Superior temporal gyrus (tissue), 1 donor: ENCODE results near the gene DDX39B.
A peak's percentile ranks its signal among the peaks of the same experiment; 100 is the strongest.
"Not testable (repeated sequence)": the region's sequence is repeated elsewhere in the genome, so short reads cannot be mapped to it uniquely, and the experiment has no call there.

Source experiments
- DNase-seq: peaks from one replicate; pipeline ENCODE4 v3.0.0-alpha.2; 2016; ENCODE audit errors: extremely low spot score

The DDX39B gene

DNA sequence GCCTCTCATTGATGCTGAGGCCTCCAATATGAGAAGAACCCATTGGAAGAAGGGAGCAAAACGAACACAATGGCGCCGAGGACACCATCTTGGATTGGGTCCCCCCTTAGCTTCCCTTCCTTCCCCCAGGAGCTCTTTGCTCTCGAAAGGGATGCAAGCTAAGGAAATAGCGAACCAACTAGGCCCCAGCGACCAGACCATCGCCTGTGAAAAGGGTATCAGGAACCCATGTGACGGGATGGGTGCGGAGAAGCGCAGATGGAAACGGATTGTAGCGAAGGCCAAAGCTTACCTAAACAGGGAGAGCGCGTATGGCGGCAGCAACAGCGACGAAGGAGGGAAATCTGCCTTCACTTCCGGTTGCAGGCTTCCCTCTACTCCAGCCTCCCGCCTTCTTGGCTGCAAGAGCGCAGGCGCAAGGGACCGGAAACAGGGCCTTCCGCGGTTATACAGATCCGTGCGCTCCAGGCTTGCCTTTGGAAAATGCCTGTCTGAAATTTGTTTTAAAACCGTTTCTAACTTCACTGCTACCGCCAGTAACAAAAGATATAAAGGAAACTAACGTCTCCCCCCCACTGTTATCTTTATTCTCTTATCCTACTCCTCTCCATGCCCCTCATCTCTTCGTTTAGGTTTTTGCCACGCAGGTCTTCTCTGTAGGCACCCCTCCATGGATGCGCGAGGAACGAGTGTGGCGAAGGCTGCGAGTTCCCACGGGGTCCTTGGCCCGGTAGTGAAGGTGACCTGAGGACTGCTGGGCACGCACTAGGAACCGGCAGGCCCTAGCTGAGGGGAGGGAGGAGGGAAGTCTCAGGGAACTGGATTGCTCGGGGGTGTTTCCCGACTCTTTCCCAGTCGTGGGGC is at the start of gene DDX39B:
TSS of gene DDX39B (minus strand) at position 346 of the 864 bp plus-strand sequence. CDS start 1,471 bp downstream, outside the sequence.
- peak; percentile 99 for DNase-seq

- DNase-seq = not testable (repeated sequence)
Observed at GRCh38 chr6:31590691-31591090, 48.9 kb upstream of the DDX39B start.

GRCh38 chr6:31588871-31589650 is 47.3 kb upstream of the DDX39B start:
- no peak for DNase-seq

DNA sequence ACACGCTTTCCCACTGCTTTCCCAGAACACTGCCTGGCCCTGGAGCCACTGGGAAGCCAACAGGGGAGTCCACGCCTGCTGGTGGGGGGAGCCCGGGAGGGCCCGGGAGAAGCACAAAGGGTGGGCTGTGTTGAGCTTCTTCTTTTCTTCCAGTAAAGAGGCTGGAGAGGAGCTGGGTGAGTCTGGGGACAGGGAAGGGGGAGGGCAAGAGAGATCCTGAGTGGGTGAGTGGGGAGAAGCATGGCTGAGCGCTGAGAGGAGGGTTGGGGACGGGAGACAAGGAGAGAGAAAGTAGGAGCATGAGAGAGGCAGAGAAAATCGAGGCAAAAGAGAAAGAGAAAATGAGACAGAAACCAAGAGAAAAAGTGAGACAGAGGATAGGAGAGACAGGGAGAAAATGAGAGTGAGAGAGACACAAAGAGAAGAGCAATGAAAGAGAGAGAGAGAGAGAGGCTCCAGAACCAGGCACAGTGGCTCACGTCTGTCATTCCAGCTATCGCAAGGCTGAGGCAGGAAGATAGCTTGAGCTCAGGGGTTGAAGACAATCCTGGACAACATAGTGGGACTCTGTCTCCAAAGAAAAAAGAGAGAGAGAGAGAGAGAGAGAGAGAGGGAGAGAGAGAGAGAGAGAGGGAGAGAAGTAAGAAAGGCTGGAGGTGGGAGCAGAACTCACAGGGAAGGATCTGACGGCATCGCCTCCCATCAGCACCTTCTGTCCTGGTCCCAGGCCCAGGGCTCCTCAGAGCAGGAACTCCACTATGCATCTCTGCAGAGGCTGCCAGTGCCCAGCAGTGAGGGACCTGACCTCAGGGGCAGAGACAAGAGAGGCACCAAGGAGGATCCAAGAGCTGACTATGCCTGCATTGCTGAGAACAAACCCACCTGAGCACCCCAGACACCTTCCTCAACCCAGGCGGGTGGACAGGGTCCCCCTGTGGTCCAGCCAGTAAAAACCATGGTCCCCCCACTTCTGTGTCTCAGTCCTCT is 46.3 kb upstream of the DDX39B start:
- no peak for DNase-seq

GRCh38 chr6:31586599-31587281 is 44.9 kb upstream of the DDX39B start:
- no peak for DNase-seq

GRCh38 chr6:31586008-31586407 is 44.2 kb upstream of the DDX39B start, which contains the start of gene LST1:
Gene LST1, plus strand, starts transcription at chr6:31586277. Its CDS starts 1,023 bp downstream, at chr6:31587300.
- no peak for DNase-seq

DNA sequence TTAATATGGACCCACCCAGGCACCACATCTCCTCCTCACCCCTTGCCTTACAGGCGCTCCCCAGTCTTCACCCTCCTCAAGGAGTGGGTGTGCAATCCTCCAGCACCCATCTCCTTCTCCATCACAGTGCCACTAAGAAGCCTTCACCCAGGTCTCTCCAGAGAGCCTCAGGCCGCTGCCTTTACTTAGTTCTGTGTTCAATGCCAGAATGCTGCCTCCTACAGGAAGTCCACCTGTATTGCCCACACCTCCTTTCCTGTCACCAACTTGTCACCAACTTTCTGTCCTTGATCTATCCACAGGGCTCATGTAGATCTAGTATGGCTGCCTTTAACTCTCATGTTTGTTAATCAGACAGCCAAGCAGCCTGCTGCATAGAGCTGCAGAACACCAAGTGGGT is 43.7 kb upstream of the DDX39B start:
- no peak for DNase-seq

- no peak for DNase-seq
Observed at GRCh38 chr6:31582230-31582643, 40.4 kb upstream of the DDX39B start, which contains the start of gene LTB. Gene LTB, minus strand, starts transcription at chr6:31582424. Its CDS starts 7 bp downstream, at chr6:31582417.

DNA sequence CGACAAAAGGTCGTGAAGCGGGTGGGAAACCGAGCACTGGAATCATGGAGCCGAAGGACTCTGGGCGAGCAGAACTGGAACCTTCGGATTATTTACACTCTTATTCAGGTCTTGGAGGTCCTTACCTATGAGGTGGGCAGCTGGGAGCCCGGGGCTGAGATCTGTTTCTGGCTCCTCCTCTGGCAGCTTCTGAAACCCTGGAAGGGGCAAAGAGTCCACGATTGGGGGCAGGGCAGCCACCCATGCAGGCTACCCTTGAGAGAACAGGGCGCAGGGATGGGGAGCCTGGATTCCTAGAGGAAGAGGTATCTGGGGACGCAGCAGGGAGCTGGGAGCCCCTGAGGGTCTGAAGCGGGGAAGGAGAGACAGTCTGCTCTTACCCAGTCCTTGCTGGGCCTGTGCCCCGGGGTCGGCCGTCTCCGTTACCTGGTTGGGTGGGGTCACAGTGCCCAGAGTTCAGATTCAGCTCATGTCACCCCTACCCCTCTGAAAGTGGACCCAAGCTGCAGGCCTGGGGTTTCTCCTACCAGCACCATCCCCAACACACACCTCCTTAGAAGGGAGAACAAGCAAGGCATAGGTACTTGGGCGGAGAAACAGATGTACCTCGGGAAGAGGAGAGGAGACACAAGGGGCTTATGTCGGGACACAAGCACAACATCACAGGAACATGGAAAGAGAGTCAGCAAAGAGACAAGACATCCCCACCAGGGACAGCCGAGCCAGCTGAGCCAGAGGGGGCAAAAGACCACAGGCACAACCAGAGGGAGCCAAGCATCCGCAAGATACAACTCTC is 39.8 kb upstream of the DDX39B start:
- DNase-seq = no peak

DNA sequence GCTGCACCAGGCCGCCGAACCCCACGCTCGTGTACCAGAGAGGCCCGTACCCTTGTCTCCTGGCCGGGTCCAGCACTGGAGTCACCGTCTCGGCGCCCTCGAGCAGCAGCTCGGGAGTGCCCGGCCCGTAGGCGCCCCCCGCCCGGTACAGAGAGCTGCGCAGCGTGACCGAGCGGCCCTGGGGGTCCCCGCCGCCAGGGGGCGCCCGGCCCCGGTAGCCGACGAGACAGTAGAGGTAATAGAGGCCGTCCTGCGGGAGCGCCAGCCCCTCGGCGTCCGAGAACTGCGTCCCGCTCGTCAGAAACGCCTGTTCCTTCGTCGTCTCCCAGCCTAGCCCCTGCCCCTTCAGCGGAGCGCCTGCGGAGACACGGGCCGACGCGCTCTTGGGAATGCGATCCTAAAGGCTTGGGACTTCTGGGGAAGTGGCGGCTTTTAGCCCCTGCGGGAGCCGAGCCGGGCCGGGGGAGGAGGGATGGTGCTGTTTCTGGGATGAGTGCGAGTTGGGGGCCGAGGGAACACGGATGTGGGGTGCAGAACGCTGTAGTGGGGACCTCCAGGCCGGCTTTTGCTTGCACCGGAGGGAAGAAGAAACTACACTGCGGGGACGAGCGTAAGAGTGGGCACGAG is 39.1 kb upstream of the DDX39B start:
- peak; percentile 83 for DNase-seq

GRCh38 chr6:31580438-31580740 is 38.6 kb upstream of the DDX39B start:
- DNase-seq = no peak

DNA sequence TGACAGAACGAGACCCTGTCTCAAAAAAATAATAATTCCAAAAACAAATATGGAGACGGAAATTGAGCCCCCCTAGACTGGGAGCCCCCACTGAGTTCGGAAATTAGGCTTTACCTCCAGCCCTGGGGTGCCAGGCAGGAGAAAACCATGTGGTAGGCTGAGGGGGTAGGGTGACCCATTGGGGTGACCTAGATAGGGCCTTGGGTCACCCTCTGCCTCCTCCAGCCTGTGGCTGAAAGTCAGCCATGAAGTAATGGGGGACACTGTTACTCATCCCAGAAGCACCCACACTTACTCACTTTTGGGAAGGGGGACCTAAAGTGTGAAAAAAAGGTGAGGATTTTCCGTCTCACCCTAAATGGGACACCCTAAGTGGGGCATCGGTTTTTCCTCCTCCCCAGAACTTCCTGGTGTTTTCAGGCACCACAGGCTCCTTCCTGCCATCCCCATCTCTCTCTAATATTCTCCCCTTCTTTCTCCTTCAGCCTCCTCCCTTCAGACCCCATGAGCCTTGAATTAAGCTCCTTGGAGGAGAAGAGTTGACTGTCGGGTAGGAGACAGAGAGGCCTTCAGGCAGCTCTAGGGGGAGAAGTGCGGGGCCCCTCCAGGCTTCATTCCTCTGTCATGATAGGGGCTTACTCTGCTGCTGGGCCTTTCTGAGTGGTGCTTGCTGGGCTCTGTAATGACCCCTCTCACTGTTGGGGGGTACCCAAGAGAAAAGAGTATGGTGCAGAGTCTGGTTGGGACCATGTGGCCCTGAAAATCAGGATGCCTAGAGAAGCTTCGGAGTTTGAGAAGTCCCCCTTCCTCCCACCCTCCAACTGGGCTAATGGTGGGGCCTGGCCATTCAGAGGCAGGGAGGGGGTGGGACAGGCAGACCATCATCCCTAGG is 38.0 kb upstream of the DDX39B start:
- DNase-seq = no peak

- no peak for DNase-seq
Observed at GRCh38 chr6:31579119-31579505, 37.3 kb upstream of the DDX39B start.

GRCh38 chr6:31578184-31579118 is 36.6 kb upstream of the DDX39B start:
- DNase-seq = no peak

DNA sequence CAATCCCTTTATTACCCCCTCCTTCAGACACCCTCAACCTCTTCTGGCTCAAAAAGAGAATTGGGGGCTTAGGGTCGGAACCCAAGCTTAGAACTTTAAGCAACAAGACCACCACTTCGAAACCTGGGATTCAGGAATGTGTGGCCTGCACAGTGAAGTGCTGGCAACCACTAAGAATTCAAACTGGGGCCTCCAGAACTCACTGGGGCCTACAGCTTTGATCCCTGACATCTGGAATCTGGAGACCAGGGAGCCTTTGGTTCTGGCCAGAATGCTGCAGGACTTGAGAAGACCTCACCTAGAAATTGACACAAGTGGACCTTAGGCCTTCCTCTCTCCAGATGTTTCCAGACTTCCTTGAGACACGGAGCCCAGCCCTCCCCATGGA is 35.8 kb upstream of the DDX39B start:
- DNase-seq = no peak

GRCh38 chr6:31576897-31577578 is 35.2 kb upstream of the DDX39B start:
- no peak for DNase-seq
